RPMI8226 (cell line): ENCODE results near the gene NDUFA12.
A peak's percentile ranks its signal among the peaks of the same experiment; 100 is the strongest.
"Not testable (repeated sequence)": the region's sequence is repeated elsewhere in the genome, so short reads cannot be mapped to it uniquely, and the experiment has no call there.

ENCODE experiments used
- DNase-seq: peaks from one replicate; pipeline ENCODE4 v3.0.0-alpha.2; 2015

NDUFA12 gene

DNA sequence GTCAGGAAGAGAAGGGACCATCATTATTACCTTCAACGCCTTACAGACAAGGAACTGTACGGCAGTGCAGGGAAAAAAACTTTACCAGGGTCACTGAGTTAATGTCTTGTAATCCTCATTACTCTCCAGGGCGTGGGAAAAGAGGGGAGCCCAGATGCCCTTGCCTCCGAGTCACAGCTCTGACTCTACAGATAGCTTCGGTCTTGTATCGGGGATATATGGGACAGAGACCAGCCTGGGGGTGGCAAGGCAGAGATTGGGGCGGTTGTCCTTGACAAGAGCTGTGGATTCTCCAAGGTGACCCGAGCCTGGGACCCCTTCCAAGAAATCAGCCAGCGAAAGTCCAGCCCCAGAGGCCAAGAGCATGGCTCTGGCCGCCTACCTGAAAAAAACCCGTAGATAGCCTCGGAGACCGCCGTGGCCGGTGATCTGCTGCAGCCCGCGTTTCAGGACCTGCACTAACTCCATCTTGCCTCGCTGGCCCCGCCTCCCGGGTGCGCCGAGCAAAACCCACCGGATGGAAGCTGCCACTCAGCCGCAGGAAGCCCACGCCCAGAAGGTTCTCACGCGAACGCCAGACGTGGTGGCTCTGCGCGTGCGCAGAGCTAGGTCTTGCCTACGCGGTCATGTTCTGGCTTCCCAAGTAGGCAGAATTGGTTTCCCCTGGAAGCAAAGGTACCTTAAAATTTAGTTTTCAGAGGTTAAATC is at the start of gene NDUFA12:
TSS of gene NDUFA12 (minus strand) at position 485 of the 708 bp plus-strand sequence. CDS start at position 468, 17 bp downstream.
- peak; percentile 98 for DNase-seq

DNA sequence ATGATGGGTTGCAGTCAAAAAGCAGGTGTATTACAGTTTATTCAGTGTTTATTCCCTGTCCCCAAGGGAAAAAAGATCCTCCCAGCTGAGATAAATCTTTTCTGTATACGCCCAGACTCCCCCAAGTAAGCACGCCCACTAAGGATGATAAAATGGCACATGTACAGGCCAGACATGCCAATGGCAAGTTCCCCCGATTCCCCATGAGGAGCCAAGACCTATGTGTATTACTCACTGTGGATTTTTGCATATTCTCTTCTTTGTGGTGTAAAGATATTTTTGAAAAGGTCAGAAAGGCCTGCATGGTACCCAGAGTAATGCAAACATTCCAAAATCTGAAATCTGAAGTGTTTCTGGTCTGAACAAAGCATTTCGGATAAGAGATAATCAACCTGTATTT is 47.7 kb upstream of the NDUFA12 start:
- DNase-seq = no peak

DNA sequence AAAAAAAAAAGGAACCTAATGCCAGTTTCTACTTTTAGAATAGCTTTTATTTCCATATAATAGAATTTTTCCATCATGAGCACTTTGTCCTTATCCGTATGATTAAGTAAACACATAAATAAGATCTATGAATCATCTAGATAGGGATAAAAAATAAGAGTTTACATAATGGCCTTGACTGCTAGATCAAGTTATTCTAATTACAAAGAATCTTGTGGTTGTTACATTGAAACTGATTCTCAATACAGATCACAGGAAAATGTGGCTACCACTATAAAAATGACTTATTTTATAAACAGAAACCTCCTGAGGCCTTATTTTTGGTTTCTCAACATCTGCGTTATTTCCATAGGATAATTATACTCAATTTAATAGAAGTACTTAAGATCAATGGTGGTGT is 34.4 kb upstream of the NDUFA12 start:
- no peak for DNase-seq

DNA sequence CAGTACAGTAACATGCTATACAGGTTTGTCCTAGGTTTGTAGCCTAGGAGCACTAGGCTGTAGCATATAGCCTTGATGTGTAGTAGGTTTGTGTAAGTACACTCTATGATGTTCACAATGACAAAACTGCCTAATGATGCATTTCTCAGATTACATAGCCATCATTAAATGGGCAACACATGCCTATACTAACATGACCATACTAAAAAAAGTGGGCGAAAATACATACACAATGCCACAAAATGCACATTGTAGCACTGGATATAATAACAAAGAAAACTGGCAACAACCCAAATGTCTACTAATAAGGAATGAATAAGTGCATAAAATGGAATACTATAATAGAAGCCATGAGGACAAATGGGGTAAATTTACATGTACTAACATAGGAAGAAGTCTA is 31.3 kb upstream of the NDUFA12 start:
- no peak for DNase-seq

DNA sequence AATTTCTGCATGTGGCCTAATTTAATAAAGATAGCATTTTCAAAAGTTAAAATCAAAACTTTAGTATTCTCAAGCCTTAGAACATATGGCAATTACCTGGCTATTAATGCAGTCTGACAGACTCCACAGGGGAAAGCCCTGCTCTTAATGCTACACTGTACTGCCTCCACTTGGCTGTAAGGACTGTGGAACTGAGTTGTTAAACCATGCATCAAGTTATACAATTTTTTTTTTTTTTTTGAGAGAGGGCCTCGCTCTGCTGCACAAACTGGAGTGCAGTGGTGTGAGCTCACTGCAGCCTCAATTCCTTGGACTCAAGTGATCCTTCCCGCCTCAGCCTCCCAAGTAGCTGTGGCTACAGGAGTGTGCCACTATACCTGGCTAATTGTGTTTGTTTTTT is 19.0 kb upstream of the NDUFA12 start:
- DNase-seq = no peak

DNA sequence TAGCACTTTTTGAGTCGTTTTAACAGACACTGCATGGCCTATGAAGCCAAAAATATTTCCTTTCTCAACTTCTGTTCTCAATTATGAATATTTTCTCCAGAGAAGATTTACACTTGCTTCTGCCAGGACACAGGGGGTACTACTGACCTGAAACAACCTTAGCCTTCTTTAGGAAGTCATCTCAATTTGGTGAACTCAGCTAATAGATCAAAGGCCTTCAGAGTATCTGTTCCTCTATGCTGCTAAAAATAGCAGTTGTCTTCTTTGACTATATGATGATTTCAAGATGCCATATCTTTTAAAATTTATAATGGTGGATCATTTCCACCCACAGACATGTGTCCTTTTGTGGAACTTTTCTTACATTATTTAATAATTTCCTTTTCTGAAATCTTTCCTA is 14.0 kb upstream of the NDUFA12 start:
- no peak for DNase-seq

DNA sequence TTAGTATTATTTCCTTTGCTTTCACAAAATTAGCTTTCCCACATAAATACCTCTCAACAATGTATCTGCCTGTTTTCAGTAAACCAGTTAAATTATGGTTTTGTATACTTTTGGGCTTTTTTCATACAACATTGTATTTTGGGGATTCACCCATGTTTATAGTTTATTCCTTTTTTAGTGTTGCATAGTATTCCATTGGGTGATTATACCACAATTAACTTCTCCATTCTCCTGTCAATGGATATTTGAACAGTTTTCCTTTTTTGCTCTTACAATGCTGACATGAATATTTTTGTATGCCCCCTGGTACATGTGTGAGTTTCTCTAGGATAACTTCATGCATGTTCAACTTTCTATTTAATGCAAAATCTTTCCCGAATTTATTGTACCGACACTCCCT is 12.6 kb upstream of the NDUFA12 start:
- DNase-seq = no peak

DNA sequence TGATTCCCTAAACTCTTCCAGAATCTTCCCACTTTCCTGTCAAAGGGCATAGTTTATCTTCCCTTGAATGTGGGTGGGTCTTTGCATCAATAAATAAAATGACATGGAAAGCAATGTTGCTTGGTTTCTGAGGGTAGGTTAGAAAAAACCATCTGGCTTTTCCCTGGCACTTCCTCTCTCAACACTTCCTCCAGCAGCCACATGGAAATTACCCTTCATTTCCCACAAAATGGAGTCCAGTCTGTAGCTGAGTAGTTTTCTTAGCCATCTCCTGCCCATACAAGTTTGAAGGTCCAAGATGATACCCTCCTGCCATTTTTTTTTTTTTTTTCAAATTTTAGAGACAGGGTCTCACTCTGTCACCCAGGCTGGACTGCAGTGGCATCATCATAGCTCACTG is 11.1 kb upstream of the NDUFA12 start:
- no peak for DNase-seq

DNA sequence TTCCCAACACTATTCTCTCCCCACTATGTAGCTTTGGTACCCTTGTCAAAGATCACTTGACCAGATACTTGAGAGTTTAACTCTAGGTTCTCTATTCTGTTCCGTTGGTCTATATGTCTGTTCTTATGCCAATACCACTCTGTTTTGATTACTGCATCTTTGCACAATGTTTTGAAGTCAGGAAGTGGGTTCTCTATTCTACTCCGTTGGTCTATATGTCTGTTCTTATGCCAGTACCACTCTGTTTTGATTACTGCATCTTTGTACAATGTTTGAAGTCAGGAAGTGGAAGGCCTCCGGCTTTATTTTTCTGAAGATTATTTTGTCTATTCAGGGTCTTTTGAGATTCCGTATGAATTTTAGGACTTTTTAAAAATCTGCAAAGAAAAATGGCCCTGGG is 2.7 kb upstream of the NDUFA12 start:
- no peak for DNase-seq

DNA sequence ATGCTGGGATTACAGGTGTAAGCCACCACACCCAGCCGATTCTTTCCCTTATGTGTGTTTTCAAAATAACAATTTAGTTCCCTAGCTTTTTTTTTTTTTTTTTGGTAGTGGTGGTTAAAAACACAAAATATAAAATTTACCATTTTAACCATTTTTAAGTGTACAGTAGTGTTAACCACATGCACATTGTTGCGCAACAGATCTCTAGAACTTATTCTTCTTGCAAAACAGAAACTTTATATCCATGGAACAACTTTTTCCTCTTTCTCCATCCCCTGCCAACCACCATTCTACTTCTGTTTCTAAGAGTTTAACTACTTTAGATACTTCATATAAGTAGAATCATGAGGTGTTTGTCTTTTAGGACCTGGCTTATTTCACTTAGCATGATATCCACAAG is 1.1 kb upstream of the NDUFA12 start:
- DNase-seq = no peak

DNA sequence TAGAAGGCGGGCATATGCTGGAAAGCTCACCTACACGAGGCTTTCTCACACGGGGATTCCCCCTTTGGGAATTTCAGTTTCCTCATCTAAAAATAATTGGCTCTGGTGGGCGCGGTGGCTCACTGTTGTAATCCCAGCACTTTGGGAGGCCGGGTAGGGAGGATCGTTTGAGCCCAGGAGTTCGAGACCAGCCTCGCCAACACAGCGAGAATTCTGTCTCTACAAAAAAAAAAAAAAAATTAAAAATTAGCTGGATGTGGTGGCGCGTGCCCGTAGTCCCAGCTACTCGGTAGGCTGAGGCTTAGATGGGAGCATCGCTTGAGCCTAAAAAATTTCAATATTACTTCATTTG is 400 bp upstream of the NDUFA12 start:
- peak; percentile 11 for DNase-seq

DNA sequence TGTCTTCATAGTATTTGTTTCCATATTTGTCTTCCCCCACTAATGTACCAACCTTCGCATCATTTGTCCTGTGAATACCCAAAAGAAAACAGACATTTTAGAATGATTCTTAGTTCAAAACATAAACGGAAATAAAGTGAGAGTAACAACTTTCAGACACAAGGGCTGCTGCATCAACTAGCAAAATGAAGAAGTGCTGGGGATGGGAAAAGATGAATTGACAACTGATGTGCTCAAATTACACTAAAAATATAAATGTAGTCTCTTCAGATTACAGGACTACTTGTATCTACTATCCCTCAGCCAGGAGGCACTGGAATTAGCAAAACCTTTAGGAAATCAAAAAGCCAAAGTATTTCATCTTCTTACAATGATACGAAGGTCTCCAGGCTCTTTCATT is 743 bp downstream of the NDUFA12 start:
- DNase-seq = no peak

DNA sequence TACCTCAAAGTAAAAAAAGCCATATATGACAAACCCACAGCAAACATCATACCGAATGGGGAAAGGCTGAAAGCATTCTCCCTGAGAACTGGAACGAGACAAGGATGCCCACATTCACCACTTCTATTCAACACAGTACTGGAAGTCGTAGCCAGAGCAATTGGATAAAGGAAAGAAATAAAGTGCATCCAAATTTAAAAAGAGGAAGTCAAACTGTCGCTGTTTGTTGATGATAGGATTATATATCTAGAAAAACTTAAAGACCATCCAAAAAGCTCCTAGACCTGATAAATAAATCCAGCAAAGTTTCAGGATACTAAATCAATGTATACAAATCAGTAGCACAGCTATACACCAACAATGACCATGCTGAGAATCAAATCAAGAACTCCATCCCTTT is 5.2 kb downstream of the NDUFA12 start:
- no peak for DNase-seq

DNA sequence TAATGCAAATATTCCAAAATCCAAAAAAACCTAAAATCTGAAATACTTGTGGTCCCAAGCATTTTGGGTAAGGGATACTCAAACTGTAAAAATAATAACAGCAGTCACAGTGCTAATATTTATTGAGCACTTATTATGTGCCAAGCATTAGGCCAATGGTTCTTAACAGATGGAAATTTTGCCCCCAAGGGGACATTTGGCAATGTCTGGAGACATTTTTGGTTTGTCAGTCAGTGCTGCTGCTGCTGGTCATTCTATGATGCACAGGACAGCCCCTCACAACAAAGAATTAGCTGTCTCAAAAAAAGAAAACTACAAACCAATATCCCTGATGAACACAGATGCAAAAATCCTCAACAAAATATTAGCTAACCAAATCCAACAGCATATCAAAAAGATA is 5.8 kb downstream of the NDUFA12 start:
- DNase-seq = no peak

DNA sequence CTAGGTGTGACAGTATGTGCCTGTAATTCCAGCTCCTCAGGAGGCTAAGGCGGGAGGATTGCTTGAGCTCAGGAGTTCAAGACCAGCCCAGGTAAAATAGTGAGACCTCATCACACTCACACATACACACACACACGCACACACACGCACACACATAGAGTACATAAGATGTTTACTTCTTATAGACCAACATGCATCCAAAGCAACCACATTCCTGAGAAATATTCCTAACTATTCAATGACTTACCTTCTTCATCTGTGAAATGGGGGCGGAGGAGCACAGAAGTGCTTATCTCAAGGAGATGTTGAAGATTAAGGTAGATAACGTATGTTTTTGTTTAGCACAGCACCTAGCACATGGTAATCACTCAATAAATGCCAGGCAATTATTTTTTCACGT is 6.4 kb downstream of the NDUFA12 start:
- no peak for DNase-seq

DNA sequence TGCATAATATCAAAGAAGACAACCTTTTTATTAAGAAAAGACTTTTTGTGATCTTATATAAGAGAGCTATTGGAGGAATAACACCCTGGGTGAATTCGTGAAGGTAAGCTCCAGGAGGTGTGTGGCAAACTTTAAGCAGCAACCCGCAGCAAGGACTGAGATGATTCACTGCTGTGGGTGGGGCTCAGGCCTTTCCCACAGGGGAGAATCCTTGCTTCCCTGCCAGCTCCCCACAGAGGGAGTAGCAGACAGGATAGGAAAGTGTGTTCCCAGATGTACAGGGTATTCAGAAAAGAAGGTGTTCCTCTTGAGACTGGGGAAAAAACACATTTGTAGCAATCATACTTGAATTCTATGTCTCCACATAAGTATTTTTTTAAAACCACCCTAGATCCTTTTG is 9.2 kb downstream of the NDUFA12 start:
- no peak for DNase-seq

DNA sequence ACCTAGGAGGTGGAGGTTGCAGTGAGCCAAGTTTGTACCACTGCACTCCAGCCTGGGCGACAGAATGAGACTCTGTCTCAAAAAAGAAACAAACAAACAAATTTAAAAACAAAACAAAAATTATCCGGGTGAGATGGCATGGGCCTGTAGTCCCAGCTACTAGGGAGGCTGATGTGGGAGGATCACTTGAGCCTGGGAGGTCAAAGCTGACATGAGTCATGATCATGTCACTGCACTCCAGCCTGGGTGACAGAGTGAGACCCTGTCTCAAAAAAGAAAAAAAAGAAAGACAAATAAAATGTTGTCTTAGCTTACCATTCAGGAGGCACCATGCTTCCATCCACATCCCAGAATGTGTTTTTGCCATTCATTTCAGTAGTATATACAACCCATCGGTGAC is 9.6 kb downstream of the NDUFA12 start:
- DNase-seq = not testable (repeated sequence)

DNA sequence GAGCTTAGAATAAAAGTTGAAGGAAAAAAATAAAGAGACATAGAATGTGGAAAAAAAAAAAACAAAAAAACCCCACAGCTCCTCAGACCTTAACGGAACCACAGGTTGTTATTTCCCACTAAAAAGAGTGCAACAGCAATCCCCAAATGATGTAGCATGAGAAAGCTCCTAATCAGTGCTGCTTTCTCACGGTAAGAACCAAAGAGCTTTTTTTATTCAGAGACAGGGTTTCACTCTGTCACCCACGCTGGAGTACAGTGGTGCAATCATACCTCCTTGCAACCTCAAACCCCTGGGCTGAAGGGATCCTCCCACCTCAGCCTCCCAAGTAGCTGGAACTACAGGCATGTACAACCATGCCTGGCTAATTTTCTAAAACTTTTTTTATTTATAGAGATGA is 13.3 kb downstream of the NDUFA12 start:
- DNase-seq = no peak

DNA sequence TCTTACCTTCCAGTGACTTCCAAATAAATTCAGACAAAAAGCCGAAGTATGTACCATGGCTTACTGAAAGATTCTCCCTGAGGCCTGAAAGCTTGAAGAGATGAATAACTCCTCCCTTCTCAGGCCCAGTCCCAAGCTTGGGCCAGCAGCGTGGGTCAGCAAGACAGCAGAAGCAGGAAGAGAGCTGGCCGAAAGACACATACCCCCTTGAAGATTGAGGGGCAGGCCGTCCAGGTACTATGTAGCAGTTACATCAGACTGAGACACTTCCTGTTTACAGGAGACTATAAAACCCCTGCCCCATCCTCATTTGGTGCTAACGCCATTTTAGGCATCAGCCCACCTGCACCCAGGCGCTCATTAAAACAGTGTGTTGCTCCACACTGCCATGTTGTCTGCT is 15.0 kb downstream of the NDUFA12 start:
- DNase-seq = no peak

DNA sequence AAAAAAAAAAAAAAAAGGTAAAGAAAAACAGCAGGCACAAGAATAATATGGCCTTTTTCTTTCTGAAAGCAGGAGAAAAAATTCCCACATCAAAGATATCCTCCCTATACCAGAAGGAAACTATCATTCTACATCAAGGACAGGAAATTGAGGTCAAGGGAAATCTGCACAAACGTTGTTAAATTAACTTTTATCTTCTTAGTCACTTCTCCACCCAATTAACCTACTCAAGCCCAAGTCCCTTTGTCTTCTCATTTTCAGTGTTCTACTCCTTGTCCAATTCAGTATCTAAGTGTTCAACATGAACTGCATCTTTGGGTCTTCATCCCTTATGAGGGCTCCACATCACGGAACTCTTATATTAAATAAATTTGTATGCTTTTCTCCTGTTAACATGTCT is 15.7 kb downstream of the NDUFA12 start:
- DNase-seq = no peak

DNA sequence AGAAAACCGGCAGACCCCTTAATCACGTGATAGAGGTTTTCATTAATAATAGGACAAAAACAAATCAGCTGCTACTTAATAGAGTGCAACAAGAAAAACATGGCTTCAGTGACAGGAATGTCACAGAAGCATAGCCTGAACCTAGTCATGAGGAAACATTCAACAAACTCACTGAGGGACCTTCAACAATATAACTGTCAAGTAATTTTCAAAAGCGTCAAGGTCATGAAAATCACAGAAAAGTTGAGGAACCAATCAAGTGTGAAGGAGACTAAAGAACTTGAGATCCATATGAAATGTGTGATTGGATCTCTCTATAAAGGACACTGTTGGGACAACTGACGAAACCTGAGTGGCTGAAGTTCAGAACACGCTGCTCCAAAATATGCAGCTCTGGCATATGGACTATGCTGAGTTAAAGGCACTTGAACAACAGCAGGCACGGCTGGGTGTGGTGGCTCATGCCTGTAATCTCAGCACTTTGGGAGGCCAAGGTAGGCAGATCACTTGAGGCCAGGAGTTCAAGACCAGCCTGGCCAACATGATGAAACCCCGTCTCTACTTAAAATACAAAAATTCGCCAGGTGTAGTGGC is 16.3 kb downstream of the NDUFA12 start:
- no peak for DNase-seq

DNA sequence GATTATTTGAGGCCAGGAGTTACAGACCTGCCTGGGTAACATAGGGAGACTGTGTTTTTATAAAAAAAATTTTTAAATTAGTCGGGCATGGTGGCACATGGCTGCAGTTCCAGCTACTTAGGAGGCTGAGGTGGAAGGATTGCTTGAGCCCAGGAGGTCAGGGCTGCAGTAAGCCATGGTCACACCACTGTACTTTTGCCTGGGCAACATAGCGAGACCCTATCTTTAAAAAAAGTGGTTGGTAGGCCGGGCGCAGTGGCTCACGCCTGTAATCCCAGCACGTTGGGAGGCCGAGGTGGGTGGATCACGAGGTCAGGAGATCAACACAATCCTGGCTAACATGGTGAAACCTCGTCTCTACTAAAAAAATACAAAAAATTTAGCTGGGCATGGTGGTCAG is 18.4 kb downstream of the NDUFA12 start:
- not testable (repeated sequence) for DNase-seq

DNA sequence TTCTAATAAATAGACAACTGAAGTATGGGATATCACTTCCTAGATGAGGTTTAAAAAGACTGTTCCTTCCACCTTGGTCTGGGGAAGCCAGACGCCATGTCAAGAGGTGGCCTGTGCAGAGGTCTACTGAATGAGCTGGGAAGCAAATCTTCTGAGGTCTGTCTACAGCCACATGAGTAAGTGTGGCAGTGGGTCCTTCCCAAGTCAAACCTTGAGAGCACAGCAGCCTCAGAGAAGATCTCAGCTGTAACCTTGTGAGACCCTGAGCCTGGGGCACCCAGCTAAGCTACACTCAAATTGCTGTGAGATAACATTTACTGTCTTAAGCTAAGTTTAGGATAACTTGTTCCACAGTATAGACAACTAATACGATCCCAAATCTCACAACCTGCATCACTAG is 20.2 kb downstream of the NDUFA12 start:
- no peak for DNase-seq

DNA sequence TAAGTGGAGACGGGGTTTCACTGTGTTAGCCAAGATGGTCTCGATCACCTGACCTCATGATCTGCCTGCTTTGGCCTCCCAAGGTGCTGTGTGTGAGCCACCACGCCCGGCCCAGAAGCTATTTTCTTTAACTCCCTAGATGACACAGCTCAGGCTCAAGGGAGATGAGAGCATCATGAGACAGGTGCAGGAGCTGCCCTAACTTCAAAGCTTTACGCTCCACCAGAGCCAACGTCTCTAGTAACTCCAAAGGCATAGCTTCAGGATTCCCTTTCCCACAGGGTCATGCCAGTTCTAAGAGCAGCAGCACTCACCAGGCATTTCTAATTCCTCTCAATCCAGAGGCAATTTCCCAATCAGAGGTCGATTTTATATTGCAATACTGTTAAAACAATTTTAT is 21.0 kb downstream of the NDUFA12 start:
- DNase-seq = no peak

DNA sequence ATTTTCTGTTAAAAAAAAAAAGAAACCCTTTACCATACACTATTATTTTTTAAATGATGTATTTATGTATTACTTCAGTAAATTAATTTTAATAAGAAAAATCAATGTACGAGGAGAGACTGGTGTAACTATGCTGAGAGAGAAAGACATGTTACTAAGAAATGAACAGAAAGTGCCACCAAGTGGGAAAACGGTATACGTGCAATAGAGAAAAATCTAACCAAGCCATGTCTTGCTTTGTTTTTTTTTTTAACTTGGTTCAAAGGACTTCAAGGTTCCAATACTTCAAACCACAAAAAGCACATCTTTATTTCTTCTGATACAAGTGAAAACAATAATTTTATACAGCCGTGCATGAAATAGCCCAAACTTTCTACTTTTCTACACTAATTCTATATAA is 22.9 kb downstream of the NDUFA12 start:
- DNase-seq = no peak
